Mucosa of descending colon (tissue), 3 donors: ENCODE measurements around the gene ALDH18A1. TPM values are rescaled to one million over a fixed set of nuclear protein-coding genes. Genes with fewer than 3 reads are reported as not detected.

Experiments
- ATAC-seq: fragments of 200-7000 bp; cut with Tn5 transposase; one replicate; pipeline ENCODE4 v1.9.1; 2020; ENCODE audit warnings: mild to moderate bottlenecking, moderate library complexity
- DNase-seq, 3 donors: peaks; one replicate each; pipeline ENCODE4 v3.0.0-alpha.2; 2020
- H3K36me3 ChIP-seq: fragments of 200-600 bp; one replicate; pipeline ENCODE4 v1.8.0; 2021; ENCODE audit warnings: low read depth, mild to moderate bottlenecking
- H3K4me1 ChIP-seq: fragments of 200-600 bp; one replicate; pipeline ENCODE4 v1.8.0; 2021; ENCODE audit warnings: low read depth, mild to moderate bottlenecking
- H3K4me3 ChIP-seq: fragments of 200-600 bp; one replicate; pipeline ENCODE4 v1.8.0; 2021; ENCODE audit warnings: mild to moderate bottlenecking
- H3K9me3 ChIP-seq: fragments of 200-600 bp; one replicate; pipeline ENCODE4 v1.8.0; 2021; ENCODE audit warnings: mild to moderate bottlenecking
- intact Hi-C, 2 donors: fragments of 100-400 bp; cut with DNase I in 1 of 2; cut with micrococcal nuclease in 1 of 2; formaldehyde crosslinking; loops; one replicate each; pipeline versions ENCODE4 v1.11.0 to v1.11.1; 2022; cut with DNase I, micrococcal nuclease
- total RNA-seq, 3 donors: library from RNA; stranded (reverse); fragmentation: NEBNext Ultra II Directional in 2 of 3; extraction: Animal tissue kit (Norgen Biotek cat#: 25700) in 2 of 3; gene quantifications; one replicate each; pipeline versions ENCODE4 v1.2.1 to v1.2.4, GENCODE V29; 2021 to 2023
- TF ChIP-seq, protein P1 (sequence below): fragments of 200-600 bp; IDR thresholded peaks from one replicate; pipeline ENCODE4 v1.8.0; 2022; ENCODE audit warnings: antibody characterized with exemption, mild to moderate bottlenecking
- donor health status: DM: no; HTN: no; CAD: no; lungs with moderate emphysema.
- donor health status: DM: no; HTN: no; CAD: no.
- donor health status: DM: no; HTN: yes; CAD: no.

The ALDH18A1 gene
- total RNA-seq, 3 donors from 2014 or later, result 85.6 to 230 (median 101) TPM

DNA sequence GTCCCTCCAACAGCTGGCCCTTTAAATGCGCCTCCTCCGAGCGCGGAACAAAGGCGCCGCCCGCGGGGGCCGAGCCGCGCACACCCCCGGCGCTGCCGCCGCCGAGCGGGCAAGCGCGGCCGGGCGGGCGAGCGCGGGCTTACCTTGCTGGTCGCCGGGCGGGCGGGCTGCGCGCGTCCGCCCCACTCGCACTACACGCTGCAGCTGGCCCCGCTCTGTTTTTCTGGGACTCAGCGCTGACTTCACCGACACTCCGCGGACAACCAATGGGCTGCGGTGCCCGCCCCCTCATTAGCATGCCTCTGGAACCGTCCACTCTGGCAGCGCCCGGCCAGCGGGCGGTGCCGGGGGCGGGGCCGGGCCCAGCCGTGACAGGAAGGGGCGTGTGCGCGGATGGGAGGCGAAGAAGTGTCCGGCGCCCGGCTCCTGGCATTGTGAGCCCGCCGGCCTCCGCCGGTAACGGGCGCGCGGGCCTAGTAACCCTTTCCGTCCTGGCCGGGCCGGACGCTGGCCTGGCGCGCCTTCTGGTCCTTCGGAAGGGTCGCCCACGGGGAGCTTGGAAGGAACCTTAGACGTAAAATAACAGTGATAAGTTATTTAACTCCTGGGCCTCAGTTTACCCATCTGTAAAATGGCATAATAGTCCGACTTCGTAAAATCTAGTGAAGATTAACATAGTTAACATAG is 95.2 kb downstream of the ALDH18A1 start, which contains the start of gene SORBS1:
Gene SORBS1, minus strand, starts transcription at position 195 of the 687 bp plus-strand sequence. CDS start 120,236 bp downstream, outside the sequence.
- TF ChIP-seq, protein P1, sequence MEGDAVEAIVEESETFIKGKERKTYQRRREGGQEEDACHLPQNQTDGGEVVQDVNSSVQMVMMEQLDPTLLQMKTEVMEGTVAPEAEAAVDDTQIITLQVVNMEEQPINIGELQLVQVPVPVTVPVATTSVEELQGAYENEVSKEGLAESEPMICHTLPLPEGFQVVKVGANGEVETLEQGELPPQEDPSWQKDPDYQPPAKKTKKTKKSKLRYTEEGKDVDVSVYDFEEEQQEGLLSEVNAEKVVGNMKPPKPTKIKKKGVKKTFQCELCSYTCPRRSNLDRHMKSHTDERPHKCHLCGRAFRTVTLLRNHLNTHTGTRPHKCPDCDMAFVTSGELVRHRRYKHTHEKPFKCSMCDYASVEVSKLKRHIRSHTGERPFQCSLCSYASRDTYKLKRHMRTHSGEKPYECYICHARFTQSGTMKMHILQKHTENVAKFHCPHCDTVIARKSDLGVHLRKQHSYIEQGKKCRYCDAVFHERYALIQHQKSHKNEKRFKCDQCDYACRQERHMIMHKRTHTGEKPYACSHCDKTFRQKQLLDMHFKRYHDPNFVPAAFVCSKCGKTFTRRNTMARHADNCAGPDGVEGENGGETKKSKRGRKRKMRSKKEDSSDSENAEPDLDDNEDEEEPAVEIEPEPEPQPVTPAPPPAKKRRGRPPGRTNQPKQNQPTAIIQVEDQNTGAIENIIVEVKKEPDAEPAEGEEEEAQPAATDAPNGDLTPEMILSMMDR, result no peak
- peak; percentile 95 to 97 (median 96) for DNase-seq
- peak; percentile 99 for ATAC-seq
- intact Hi-C loops, result no loop called here
- H3K4me3 ChIP-seq, result peak within 1 kb of the TSS; percentile 34
- H3K36me3 ChIP-seq, result no peaks in the 10 kb centered on the region
- H3K9me3 ChIP-seq, result no peaks in the 10 kb centered on the region
- peaks cover 18% of the 10 kb centered on the region for H3K4me1 ChIP-seq

GRCh38 chr10:95560278-95561176 is 96.0 kb downstream of the ALDH18A1 start:
- no peaks in the 10 kb centered on the region for H3K36me3 ChIP-seq
- H3K4me1 ChIP-seq, result peaks cover 18% of the 10 kb centered on the region
- intact Hi-C loops, result no loop called here
- peak overlapping the region; percentile 34 for H3K4me3 ChIP-seq
- TF ChIP-seq, protein P1, result no peak
- ATAC-seq (peak; percentile 34), DNase-seq (peak; percentile 70 to 79 (median 77))
- no peaks in the 10 kb centered on the region for H3K9me3 ChIP-seq

GRCh38 chr10:95559896-95560277 is 96.6 kb downstream of the ALDH18A1 start:
- DNase-seq, result no peak
- ATAC-seq, result no peak
- Histone ChIP-seq H3K4me1 (peaks cover 18% of the 10 kb centered on the region), H3K4me3 (no peak overlapping the region), H3K36me3 (no peaks in the 10 kb centered on the region), H3K9me3 (no peaks in the 10 kb centered on the region)
- intact Hi-C loops, result no loop called here
- TF ChIP-seq, protein P1, result no peak

GRCh38 chr10:95559471-95559870 is 97.0 kb downstream of the ALDH18A1 start:
- no peak for DNase-seq
- peaks cover 18% of the 10 kb centered on the region for H3K4me1 ChIP-seq
- no peak overlapping the region for H3K4me3 ChIP-seq

GRCh38 chr10:95558593-95559320 is 97.8 kb downstream of the ALDH18A1 start:
- Histone ChIP-seq H3K4me1 (peaks cover 18% of the 10 kb centered on the region), H3K36me3 (no peaks in the 10 kb centered on the region), H3K4me3 (no peak overlapping the region), H3K9me3 (no peaks in the 10 kb centered on the region)
- TF ChIP-seq, protein P1, result no peak
- DNase-seq, result no peak
- intact Hi-C loops, result no loop called here
- ATAC-seq, result no peak

More at GRCh38 chr10:95559471-95559870, 97.0 kb downstream of the ALDH18A1 start:
- intact Hi-C loops, result no loop called here
- Histone ChIP-seq H3K36me3 (no peaks in the 10 kb centered on the region), H3K9me3 (no peaks in the 10 kb centered on the region)
- no peak for ATAC-seq
- TF ChIP-seq, protein P1, result no peak
